Measurements from ENCODE around the gene RNF128.
"Not testable (repeated sequence)": the region's sequence is repeated elsewhere in the genome, so short reads cannot be mapped to it uniquely, and the experiment has no call there.

Gene RNF128

DNA sequence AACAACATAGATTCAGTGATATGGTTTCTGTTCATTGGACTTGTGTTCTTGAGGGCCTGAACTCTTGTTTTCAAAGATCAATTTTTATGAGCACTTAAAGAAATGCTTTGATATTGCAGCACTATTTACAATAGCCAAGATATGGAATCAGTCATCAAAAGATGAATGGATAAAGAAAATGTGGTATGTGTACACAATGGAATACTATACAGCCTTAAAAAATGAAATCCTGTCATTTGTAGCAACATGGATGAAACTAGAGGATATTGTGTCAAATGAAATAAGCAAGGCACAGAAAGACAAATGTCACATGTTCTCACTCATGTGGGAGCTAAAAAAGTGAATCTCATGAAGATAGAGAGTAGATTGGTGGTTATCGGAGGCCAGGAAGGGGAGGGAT is 21.9 kb downstream of the RNF128 start:
- DNase-seq, result no peak

DNA sequence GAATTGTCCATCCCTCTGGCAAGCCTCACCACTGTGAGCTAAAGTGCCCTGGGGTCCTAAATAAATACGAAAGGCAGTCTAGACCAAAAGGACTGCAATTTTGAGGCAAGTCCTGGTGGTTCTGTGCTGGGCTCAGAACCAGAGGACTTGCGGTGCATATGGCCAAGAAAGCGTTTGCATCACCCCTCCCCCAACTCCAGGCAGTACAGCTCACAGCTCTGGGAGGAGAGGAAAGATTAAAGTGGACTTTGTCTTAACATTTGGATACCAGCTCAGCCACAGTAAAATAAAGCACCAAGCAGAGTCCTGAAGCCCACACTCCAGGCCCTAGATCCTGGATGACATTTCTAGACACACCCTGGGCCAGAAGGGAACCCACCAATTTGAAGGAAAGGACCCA is 24.9 kb downstream of the RNF128 start:
- DNase-seq, result no peak

GRCh38 chrX:106752101-106752678 is 25.7 kb downstream of the RNF128 start:
- no peak for DNase-seq

- not testable (repeated sequence) for DNase-seq
These were observed 42.8 kb downstream of the RNF128 start for GRCh38 chrX:106769288-106769687.

GRCh38 chrX:106774981-106775380 is 48.5 kb downstream of the RNF128 start:
- DNase-seq, result no peak

GRCh38 chrX:106780264-106780663 is 53.8 kb downstream of the RNF128 start:
- no peak for DNase-seq

DNA sequence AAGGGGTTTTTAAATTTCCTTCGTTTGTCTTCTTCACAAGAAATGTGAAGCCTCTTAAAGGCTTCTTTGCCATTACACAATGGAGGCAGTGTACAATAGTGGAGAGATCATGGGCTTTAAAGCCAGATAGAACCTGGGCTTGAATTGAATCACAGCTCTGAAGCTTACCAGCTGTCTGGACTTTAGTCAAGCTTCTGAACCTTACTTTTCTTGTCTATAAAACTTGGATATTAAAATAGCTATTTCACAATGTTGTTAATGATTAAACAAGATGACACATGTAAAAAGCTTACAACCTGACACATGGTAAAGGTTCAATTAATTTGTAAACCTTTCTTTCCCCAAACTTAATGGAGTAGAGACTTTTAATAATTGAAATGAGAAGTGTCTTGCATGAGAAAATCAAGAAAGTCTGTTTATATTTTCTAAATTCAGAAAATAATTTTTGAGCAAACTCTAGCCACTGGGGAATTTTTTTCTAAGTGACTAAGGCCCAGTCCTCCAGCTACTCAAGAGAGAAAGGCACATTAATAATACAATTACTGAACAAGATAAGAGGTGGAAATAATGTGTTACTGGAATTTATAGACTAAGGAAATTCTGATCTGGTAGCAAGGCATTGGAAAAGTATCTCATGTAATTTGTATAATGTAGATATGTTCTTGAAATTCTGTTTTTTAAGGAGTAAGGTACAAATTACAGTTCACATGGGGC is 54.3 kb downstream of the RNF128 start:
- DNase-seq, result no peak

- DNase-seq, result no peak
These were observed 57.2 kb downstream of the RNF128 start for GRCh38 chrX:106783716-106784115.

GRCh38 chrX:106791495-106791894 is 65.0 kb downstream of the RNF128 start:
- DNase-seq, result no peak

DNA sequence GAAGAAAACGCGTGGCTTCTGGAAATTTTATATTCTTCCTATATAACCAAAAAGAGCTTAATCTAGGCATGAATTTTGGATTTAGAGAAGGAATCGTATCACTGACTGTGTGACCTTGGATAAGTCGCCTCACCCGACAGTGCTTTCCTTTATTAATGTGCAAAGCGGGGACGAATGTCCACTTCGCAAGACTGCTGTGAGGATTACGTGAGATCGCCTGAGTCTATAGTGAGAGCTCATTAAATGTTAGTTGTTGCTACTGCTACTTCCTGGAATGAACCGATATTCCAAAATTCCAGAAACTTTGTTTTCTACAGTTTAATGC is 75.5 kb downstream of the RNF128 start:
- DNase-seq, result no peak

DNA sequence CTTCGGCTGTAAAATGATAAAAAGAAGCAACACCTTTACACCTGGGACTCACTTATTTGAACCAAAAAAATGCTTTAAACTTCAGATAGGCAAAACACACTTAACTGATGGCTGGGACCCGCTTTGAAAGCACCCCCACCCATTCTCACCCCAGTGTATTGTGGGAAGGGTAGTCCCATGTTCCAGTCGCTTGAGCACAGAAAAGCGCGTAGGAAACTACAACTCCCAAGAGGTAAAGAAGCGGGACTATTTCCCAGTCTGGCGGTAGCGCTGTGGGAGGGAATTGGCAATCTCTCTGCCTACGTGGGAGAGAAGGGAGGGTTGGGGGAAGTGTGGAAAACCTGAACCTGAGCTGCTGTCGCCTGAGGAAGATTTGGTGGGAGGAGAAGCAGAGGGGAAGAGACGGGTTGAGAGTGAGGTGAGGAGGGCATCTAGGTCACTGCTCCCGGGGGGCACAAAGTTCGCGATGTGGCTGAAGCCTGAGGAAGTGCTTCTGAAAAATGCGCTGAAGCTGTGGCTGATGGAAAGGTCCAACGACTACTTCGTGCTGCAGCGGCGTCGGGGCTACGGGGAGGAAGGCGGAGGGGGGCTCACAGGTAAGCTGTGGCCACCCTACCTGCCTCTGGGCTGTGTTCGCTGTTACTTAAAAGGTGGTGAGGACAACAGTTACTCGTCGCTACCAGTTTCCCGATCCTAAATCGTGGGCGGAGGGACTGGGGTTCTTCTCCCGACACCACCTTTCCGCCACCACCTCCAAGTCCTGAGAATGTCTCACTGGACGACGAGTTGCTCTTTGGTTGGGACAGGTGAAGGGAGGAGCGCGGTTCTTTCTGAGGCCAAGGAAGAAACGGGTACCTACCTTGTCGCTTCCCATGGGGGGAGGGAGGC is 76.1 kb downstream of the RNF128 start, which contains the start of gene TBC1D8B:
TSS of gene TBC1D8B (plus strand) at position 286 of the 888 bp plus-strand sequence. CDS start at position 467, 181 bp downstream.
- no peak for DNase-seq

GRCh38 chrX:106811131-106811910 is 84.8 kb downstream of the RNF128 start:
- DNase-seq, result no peak

GRCh38 chrX:106812930-106813329 is 86.4 kb downstream of the RNF128 start:
- not testable (repeated sequence) for DNase-seq

DNA sequence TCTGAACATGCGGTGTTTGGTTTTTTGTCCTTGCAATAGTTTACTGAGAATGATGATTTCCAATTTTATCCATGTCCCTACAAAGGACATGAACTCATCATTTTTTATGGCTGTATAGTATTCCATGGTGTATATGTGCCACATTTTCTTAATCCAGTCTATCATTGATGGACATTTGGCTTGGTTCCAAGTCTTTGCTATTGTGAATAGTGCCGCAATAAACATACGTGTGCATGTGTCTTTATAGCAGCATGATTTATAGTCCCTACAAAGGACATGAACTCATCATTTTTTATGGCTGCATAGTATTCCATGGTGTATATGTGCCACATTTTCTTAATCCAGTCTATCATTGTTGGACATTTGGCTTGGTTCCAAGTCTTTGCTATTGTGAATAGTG is 87.6 kb downstream of the RNF128 start:
- DNase-seq, result not testable (repeated sequence)
